Epithelial cell of esophagus (primary cell): ENCODE results near the gene CDH12.
"Not testable (repeated sequence)": the region's sequence is repeated elsewhere in the genome, so short reads cannot be mapped to it uniquely, and the experiment has no call there.

Source experiments
- DNase-seq: peaks from one replicate; pipeline ENCODE4 v3.0.0; 2010; ENCODE audit warnings: low read depth
- H3K4me3 ChIP-seq: 2 replicates; pipeline ENCODE4 v1.5.1; 2011; ENCODE audit warnings: mild to moderate bottlenecking, low read length, control low read depth
- CTCF ChIP-seq: IDR thresholded peaks from 2 replicates; pipeline ENCODE4 v1.5.1; 2011; ENCODE audit warnings: low read depth, mild to moderate bottlenecking, low read length, control low read depth, inconsistent platforms; ENCODE audit not compliant: insufficient read depth; ENCODE audit errors: missing control alignments

Gene CDH12

GRCh38 chr5:22053195-22053594, 799.9 kb downstream of the CDH12 start:
- H3K4me3 ChIP-seq: no peak overlapping the region
- no peak for TF ChIP-seq CTCF
- no peak for DNase-seq

- no peak for TF ChIP-seq CTCF
- H3K4me3 ChIP-seq: no peak overlapping the region
- DNase-seq: no peak
These were observed 801.3 kb downstream of the CDH12 start for GRCh38 chr5:22051881-22052280.

GRCh38 chr5:22050931-22051330, 802.2 kb downstream of the CDH12 start:
- no peak for DNase-seq
- H3K4me3 ChIP-seq: no peak overlapping the region
- no peak for TF ChIP-seq CTCF

- no peak for TF ChIP-seq CTCF
- no peak for DNase-seq
- no peak overlapping the region for H3K4me3 ChIP-seq
These were observed 808.9 kb downstream of the CDH12 start for GRCh38 chr5:22044229-22044628.

GRCh38 chr5:22036061-22036460, 817.1 kb downstream of the CDH12 start:
- no peak for DNase-seq
- H3K4me3 ChIP-seq: no peak overlapping the region
- no peak for TF ChIP-seq CTCF

- no peak overlapping the region for H3K4me3 ChIP-seq
- DNase-seq: no peak
- TF ChIP-seq CTCF: no peak
These were observed 820.1 kb downstream of the CDH12 start for GRCh38 chr5:22033066-22033465.

GRCh38 chr5:22023784-22024183, 829.4 kb downstream of the CDH12 start:
- DNase-seq: no peak
- TF ChIP-seq CTCF: no peak
- no peak overlapping the region for H3K4me3 ChIP-seq

- peak; percentile 24 for DNase-seq
- not testable (repeated sequence) for H3K4me3 ChIP-seq
These were observed 840.3 kb downstream of the CDH12 start for GRCh38 chr5:22012893-22013292.

GRCh38 chr5:22010808-22011207, 842.3 kb downstream of the CDH12 start:
- not testable (repeated sequence) for H3K4me3 ChIP-seq, DNase-seq

GRCh38 chr5:22001097-22001496, 852.0 kb downstream of the CDH12 start:
- not testable (repeated sequence) for H3K4me3 ChIP-seq, DNase-seq

- DNase-seq, H3K4me3 ChIP-seq: not testable (repeated sequence)
These were observed 867.3 kb downstream of the CDH12 start for GRCh38 chr5:21985799-21986198.
